A673 (cell line): ENCODE measurements around the gene DEPDC7.

Experiments
- EZH2 ChIP-seq: fragments of 200-600 bp; sonication (generic); IDR thresholded peaks from 2 replicates; pipeline ENCODE4 v1.6.1; 2017; ENCODE audit warnings: borderline replicate concordance, low read depth, mild to moderate bottlenecking, mixed read lengths, antibody characterized with exemption, low read length; ENCODE audit not compliant: poor library complexity, severe bottlenecking
- TF ChIP-seq, protein P1 (sequence below): fragments of 300-800, 200-600 bp; sonication (generic); conservative IDR thresholded peaks from 2 replicates; pipeline ENCODE4 v1.5.1; 2017; ENCODE audit warnings: low read depth, mild to moderate bottlenecking, antibody characterized with exemption, low read length, moderate library complexity, mixed read lengths

- TF ChIP-seq, protein P1, sequence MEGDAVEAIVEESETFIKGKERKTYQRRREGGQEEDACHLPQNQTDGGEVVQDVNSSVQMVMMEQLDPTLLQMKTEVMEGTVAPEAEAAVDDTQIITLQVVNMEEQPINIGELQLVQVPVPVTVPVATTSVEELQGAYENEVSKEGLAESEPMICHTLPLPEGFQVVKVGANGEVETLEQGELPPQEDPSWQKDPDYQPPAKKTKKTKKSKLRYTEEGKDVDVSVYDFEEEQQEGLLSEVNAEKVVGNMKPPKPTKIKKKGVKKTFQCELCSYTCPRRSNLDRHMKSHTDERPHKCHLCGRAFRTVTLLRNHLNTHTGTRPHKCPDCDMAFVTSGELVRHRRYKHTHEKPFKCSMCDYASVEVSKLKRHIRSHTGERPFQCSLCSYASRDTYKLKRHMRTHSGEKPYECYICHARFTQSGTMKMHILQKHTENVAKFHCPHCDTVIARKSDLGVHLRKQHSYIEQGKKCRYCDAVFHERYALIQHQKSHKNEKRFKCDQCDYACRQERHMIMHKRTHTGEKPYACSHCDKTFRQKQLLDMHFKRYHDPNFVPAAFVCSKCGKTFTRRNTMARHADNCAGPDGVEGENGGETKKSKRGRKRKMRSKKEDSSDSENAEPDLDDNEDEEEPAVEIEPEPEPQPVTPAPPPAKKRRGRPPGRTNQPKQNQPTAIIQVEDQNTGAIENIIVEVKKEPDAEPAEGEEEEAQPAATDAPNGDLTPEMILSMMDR, result no peak
- no peak for TF ChIP-seq EZH2
Observed at GRCh38 chr11:32972781-32973180, 42.9 kb upstream of the DEPDC7 start.
